ENCODE measurements around the gene CYP27A1.
"Not testable (repeated sequence)": the region's sequence is repeated elsewhere in the genome, so short reads cannot be mapped to it uniquely, and the experiment has no call there.

CYP27A1 gene

DNA sequence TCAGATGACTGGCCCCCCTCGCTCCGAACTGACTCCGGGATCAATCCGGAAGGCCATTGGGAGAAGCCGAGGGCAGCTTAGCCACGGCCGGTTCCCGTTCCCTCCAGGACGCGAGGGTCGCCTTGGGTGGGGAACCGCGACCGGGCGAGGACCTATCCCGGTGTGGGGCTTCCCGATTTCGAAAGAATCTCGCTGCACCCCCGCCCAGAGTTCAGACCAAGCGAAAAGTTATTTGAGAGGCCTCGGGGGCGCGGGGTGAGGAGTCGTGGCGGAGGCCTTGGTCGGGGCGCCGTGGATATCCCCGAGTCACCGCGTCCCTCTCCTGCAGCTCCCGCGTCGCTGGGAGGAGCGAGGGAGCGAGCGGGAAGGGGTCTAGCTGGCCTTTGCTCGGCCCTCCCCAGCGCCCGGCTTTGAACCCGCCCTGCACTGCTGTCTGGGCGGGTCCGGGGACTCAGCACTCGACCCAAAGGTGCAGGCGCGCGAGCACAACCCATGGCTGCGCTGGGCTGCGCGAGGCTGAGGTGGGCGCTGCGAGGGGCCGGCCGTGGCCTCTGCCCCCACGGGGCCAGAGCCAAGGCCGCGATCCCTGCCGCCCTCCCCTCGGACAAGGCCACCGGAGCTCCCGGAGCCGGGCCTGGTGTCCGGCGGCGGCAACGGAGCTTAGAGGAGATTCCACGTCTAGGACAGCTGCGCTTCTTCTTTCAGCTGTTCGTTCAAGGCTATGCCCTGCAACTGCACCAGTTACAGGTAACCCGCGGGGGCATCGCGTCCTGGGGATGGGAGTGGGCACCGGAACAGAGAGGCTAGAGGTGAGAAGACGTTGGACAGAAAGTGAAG is at the start of gene CYP27A1:
Gene CYP27A1, plus strand, starts transcription at position 457 of the 837 bp plus-strand sequence. Its CDS starts 36 bp downstream, at position 493.
- DNase-seq = no peak

- DNase-seq = no peak
These were observed 49.2 kb upstream of the CYP27A1 start for GRCh38 chr2:218732761-218733158.

DNA sequence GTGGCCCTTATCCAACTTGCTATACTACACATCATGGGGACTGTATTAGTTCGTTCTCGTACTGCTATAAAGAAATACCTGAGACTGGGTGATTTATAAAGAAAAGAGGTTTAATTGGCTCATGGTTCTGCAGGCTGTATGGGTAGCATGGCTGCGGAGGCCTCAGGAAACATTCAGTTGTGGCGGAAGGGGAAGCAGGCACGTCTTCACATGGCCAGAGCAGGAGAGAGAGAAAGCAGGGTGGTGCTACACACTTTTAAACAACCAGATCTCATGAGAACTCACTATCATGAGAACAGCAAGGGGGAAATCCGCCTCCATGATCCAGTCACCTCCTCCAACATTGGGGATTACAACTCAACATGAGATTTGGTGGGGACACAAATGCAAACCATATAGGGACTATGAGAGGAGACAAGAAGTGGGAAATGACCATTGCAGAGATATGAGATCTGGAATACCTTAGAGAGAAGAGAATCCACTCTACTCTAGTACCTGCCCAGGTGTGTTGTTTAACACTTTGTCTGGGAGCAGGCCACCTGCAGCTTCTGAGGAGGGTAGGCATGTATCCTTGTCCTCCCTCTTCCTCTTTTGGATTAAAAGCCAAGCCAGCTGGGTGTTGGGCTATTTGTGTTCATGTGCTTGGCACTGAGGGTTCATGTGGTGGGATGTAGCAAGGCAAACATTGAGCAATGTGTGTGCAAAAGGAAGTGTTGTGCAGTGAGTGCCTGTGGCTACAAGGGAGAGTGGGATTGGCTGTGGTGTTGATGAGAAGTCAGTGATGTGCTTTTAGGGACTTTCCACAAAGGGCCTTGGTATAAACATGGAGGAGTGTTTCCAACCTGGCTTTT is 48.6 kb upstream of the CYP27A1 start:
- DNase-seq = no peak

DNA sequence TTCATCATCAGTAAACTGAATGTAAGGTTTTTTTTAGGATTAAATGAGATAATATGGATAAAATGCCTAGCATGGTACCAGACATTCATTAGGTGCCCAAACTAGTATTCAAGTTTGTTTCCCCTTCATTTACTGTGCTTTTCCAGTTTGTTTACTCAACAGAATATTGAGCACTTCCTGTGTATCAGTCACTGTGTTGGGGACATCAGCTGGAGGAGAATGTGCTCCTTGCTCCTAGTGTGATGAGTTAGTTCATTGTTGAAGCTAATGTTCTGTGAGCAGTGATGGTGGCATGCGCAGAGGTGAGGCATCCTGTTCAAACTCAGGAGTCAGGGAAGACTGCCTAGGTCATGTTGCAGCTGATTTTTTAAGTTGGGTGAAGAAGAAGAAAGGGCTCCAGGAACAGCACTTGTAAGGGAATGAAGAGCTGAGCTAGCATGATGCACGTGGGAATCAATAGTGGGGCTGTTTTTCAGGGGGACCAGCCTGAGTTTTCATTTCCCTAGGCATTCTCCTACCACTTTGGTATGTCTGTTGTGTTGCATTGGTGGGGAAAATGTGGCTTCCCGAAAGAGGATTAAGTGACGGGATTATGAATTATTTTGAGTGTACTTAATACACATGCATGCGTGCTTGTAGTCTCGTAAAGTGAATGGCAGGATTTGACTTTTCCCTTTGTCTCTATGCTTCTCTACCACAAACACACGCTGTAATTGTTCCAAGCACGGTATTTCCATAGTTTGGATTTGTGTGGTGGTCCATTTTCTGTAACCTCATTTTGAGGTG is 47.6 kb upstream of the CYP27A1 start:
- no peak for DNase-seq

GRCh38 chr2:218736531-218736930 is 45.4 kb upstream of the CYP27A1 start:
- no peak for DNase-seq

DNA sequence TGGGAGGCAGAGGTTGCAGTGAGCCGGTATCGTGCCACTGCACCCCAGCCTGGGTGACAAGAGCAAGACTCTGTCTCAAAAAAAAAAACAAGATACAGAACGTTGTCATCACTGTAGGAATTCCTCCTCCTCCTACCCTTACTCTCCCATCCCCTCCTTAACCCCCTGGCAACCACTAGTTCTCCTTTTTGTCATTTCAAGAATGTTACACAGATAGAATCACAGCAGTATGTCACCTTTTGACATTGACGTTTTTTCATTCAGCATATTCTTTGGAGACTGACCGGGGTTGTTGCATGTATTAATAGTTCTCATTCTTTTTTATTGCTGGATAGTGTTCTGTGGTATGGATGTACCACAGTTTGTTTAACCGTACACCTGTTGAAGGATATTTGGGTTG is 38.9 kb upstream of the CYP27A1 start:
- no peak for DNase-seq

DNA sequence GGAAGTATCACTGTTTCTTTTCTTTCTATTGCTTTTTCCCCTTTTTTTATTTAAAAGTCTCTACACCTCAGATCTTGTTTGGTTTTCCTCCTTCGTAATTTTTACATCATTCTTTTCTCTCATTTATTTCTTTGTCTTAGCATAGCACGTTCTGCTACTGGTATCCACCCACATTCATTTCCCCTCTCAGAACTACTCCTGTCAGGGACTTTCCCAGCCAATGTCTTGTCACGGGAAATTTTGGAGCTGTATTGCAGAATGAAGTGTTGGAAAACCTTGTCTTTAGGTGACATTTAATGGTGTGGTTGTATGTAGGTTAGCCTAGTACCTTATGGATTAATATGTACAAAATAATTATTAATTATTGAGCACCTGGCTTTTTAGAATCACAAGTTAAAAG is 37.3 kb upstream of the CYP27A1 start:
- no peak for DNase-seq

- DNase-seq = no peak
These were observed 36.8 kb upstream of the CYP27A1 start for GRCh38 chr2:218745160-218745558.

DNA sequence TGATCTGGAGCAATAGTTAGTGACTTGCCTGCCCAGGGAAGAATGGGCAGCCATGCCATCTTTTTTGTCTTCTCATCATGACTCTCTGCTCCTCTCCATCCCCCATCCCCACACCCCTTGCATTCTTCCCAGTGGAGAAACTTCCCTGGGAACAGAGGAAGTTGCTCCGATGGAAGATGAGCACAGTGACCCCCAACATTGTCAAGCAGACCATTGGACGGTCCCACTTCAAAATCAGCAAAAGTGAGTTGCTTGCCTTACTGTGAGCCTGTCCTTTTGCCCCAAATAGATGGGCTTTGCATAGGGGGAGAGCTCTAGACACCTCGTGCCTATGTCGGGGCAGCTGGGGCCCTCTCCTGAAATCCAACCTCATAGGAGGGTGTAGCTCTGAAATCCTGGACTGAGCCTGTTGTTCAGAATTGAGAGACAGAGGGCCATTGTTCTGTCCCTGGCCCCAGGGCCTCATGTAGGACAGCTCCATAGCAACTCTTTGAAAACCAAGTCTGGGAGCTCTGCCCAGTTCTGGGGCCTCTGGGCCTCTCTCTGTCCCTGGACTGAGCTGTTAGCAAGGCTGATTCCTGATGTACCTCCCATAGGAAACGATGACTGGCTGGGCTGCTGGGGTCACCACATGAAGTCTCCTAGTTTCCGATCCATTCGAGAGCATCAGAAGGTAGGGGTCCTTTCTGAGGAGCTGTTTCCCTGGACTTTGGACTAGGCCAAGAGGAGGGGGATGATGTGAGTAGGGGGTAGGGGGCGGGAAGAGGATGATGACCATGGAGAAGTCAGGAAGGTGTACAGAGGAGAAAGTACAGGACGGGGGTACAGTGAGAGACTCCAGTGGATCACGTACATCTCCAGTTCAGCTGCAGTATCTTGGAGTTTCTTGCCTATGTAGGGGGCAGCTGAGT is 36.1 kb upstream of the CYP27A1 start:
- no peak for DNase-seq

DNA sequence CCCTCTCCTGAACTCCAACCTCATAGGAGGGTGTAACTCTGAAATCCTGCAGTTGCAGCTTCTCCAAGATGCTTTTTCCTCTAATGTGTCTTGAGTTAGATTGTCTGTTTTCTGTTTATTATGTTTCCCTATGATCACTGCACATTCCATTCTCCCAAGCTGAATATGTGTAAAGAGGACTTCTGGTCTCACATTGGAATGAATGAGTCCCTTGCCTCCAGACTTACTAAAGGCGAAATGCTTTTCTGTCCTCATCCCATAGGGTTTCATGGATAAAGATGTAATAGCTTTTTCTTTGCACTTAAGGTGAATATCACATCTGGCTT is 35.5 kb upstream of the CYP27A1 start:
- DNase-seq = no peak

GRCh38 chr2:218746960-218747359 is 35.0 kb upstream of the CYP27A1 start:
- no peak for DNase-seq

DNA sequence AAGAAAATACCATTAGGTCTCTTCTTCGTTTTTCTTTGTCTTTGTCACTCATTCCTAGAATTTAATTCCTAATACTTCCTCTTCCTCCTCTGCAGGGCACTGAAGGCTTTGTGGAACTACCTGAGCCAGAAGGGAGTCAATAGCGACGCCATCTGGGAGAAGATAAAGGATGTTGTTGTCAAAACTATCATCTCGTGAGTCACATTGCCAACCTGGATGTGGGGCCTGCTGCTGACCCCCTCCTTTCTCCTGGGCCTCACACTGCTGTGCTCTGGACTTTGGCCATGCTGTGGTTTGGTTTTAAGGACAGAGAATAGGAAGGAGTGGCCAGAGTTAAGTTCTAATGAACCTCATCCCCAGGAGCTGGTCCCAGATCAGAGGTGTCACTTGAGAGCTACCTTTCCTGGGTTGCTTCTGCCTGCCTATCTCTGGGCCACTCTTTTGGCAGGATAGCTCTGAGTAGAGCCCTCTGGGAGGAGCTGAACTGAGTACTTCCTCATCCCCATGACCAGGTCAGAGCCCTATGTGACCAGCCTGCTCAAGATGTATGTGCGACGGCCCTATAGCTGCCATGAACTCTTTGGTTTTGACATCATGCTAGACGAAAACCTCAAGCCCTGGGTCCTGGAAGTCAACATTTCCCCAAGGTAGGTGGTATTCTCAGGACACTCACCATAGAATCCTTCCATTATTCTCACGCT is 33.1 kb upstream of the CYP27A1 start:
- no peak for DNase-seq

GRCh38 chr2:218754201-218754600 is 27.7 kb upstream of the CYP27A1 start:
- DNase-seq = no peak

DNA sequence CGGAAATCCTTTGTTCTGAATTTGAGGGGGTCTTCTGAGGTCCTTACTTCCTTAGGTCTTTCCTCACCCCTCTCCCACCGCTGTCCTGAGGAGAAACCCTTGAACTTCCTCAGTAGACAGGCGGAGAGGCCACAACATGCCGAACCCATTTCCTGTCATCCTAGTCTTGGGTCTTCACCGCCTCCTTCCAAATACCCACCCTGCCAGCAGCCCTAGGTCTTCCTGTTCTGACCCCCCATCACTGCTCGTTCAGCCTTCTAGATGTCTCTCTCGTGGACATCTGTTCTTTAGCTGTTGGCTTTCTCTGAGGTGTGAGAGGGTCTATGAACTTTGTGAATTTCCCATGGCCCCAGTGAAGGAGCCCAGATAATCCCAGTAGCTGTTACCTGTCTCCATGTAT is 27.2 kb upstream of the CYP27A1 start:
- DNase-seq = no peak

DNA sequence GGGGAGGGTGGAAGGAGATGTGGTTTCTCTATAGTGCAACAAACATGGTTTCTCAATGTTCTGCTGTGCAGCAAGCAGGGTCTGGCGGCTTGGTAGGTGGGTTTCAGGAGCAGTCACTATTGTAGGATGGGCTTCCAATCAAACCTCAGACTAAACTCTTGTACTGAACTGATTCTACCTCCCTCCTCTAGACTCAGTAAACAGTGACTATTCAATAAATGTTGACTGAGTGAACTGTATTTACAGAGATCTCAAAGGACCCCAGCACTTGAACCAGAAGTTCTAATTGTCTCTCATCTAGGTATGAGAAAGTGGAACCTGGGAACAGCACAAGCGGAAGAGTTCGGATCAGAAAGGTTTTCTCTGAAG is 26.8 kb upstream of the CYP27A1 start:
- DNase-seq = no peak

DNA sequence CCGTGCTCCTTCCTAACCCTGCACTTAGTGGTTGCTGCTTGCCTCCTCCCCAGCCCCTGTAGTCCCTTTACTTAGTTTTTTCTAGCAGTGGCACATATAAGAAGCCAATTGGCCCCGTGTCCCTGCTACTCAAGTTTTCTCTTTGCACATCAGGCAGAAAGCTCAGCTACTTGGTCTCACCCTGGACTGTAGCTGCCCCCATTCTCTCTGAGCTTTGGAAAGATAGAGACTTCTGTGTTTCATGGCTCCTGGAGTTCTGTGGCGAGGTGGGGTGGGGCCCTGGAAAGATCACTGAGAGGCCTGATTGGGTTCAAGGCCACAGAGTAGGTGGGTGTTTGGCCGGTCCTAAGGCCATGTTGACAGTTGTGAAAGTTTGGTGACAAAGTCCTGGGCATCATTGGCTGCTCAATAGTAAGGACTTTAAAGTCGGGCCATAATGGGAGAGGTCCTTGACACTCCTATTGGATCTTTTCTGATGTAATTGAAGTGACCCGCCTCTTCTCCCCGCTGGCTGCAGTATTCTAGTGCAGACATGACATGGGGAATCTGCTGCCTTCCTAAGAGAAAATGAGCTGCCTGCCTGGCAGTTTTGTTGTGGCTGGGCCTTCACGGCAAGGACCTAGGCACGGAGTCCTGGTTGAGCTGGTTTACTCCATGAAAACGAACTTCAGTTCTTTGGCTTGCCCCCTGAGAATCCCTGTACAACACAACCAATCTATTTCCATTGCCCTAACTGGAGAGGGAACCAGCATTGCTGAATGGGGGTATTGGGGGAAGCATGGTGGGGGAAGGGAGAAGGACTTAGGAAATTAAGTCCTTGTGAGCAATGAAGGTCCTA is 26.2 kb upstream of the CYP27A1 start:
- DNase-seq = no peak

DNA sequence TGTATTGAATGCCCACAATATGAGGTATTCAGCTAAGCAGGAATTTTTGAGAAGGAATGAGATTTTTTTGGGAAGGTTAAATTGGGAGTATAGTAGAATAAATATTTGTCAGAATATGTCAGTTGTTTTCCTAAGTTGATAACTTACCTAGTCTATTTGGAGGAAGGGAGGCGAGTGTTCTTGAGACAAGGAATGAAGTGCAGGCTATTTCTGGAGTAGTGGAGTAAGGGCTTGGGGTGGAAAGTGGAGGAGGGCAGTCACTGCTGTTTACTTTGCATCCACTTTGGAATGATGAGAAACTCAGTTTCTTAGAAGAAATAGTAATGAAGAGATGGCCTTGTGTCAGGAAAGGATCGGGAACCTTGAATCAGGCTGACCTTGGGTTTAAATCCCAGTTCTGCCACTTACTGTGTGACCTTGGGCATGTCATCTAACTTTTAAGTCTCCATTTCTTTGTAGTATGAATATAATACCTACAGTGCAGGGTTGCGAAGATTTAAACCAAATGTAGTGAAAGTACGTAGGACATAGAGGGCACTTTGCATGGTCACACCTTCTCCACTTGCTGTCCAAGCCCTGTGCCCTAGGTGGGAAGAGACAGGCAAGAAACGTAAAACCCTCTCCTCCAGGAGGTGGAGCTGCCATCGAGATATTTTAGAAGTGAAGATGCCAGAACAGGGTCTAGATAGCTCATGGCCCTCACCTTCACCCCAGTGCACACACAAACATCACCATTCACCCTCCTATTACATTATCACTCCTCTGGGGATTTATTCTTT is 25.2 kb upstream of the CYP27A1 start:
- DNase-seq = no peak

GRCh38 chr2:218761795-218762194 is 20.2 kb upstream of the CYP27A1 start:
- no peak for DNase-seq

DNA sequence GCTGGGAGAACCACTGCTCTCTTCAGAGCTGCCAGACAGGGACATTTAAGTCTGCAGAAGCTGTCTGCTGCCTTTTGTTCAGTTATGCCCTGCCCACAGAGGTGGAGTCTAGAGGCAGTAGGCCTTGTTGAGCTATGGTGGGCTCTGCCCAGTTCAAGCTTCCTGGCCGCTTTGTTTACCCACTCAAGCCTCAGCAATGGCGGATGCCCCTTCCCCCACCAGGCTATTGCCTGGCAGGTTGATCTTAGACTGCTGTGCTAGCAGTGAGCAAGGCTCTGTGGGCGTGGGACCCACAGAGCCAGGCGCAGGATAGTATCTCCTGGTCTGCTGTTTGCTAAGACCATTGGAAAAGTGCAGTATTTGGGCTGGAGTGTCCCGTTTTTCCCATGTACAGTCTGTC is 9.2 kb upstream of the CYP27A1 start:
- DNase-seq = not testable (repeated sequence)

DNA sequence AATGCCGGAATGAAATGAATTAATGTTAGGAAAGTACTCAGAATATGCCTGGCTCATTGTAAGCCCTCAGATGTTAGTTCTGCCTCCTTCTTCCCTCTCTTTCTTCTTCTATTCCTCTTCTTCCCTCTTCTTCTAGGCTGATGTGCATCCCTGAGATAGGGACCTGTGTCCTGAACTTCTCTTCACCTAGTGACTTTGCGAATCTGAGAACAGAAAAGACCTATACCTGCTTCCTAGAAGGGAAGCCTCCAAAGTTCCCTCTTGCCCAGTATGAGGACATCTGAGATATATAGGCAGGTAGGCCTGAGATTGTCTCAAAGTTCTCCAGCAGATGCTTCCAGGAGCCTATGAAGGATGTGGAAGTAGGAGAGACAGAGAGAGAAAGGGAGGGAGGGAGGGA is 8.1 kb upstream of the CYP27A1 start:
- DNase-seq = no peak

All from cerebellar nuclear complex (tissue), 1 donor.